GM12875 (cell line): ENCODE data around the gene TPRN.

Experiments
- H3K4me3 ChIP-seq: one replicate; pipeline ENCODE4 v1.5.1; 2011; ENCODE audit warnings: low read depth, low read length, control low read depth
- TF ChIP-seq, protein P1 (sequence below): IDR thresholded peaks from 2 replicates; pipeline ENCODE4 v1.5.1; 2011; ENCODE audit warnings: low read depth, mild to moderate bottlenecking, control low read depth, inconsistent platforms, low read length, moderate library complexity, borderline replicate concordance; ENCODE audit not compliant: insufficient read depth

Gene TPRN

DNA sequence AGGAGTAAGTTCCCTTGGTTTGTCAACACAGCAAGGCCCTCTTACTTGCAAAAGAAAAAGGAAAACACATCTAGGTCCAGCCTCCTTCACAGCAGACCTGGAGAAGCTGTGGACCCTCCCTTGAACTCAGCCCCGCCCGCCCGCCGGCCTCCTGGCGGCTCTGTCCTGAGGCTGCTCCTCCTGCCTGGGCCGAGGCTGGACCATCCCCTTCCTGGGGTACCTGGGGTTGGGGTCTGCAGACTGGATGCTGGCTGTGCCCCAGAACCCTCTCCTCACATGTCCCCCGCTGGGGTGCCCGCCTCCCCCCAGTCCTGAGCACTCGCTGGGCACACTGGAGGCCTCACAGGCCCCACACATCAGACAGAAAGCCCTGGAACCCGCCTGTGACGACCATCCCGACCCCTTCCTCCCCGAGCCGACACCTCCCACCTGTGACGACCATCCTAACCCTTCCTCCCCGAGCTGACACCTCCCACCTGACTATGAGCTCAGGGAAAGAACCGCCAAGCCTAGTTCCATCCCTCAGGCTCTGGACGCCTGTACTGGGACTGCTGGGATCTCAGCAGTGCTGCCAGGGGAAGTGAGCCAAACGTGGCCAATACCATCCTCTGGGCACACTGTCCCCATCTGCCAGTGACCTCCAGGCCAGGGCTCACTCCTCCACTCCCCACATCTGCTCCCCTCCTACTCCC, 21.5 kb downstream of the TPRN start:
- TF ChIP-seq, protein P1, sequence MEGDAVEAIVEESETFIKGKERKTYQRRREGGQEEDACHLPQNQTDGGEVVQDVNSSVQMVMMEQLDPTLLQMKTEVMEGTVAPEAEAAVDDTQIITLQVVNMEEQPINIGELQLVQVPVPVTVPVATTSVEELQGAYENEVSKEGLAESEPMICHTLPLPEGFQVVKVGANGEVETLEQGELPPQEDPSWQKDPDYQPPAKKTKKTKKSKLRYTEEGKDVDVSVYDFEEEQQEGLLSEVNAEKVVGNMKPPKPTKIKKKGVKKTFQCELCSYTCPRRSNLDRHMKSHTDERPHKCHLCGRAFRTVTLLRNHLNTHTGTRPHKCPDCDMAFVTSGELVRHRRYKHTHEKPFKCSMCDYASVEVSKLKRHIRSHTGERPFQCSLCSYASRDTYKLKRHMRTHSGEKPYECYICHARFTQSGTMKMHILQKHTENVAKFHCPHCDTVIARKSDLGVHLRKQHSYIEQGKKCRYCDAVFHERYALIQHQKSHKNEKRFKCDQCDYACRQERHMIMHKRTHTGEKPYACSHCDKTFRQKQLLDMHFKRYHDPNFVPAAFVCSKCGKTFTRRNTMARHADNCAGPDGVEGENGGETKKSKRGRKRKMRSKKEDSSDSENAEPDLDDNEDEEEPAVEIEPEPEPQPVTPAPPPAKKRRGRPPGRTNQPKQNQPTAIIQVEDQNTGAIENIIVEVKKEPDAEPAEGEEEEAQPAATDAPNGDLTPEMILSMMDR: no peak
- H3K4me3 ChIP-seq: no peak overlapping the region

- TF ChIP-seq, protein P1: no peak
These were observed 22.2 kb downstream of the TPRN start for GRCh38 chr9:137178201-137178938.

GRCh38 chr9:137176302-137177182, 24.0 kb downstream of the TPRN start:
- TF ChIP-seq, protein P1: peak; percentile 58
- H3K4me3 ChIP-seq: no peak overlapping the region

More at GRCh38 chr9:137178201-137178938, 22.2 kb downstream of the TPRN start:
- no peak overlapping the region for H3K4me3 ChIP-seq

DNA sequence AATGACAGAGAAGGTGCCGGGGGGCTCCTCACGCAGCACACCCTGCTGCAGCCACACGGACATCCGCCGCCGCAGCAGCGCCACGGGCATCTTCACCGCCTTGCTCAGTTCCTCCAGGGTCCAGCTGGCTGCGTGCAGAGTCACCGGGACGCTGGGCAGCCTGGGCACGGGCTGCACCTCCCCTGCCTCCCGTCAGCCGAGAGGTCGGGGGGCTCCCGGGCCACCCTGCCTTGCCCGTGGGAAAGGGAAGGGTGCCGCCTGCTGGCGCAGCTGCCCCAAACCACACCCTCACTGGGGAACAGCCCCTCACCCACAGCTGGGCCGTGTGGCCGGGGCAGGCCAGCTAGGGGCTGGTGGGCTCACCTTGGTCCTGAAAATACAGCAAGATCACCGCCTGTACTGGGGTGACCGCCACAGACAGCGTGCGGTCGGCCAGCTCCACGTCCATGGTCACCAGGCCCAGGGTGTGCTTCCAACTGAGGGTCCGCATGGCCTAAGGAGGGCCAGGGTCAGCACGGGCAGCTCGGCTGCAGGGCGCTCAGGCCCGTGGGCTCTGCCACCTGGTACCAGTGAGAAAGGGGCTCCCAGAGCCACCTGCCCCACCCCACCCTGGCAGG, 25.1 kb downstream of the TPRN start:
- H3K4me3 ChIP-seq: no peak overlapping the region
- TF ChIP-seq, protein P1: 0 out of 2 replicates have a peak, but pooled peaks have one; percentile 18

GRCh38 chr9:137174722-137175293, 25.7 kb downstream of the TPRN start:
- TF ChIP-seq, protein P1: peak; percentile 11; the same call in 1 of the 2 replicates
- H3K4me3 ChIP-seq: no peak overlapping the region

DNA sequence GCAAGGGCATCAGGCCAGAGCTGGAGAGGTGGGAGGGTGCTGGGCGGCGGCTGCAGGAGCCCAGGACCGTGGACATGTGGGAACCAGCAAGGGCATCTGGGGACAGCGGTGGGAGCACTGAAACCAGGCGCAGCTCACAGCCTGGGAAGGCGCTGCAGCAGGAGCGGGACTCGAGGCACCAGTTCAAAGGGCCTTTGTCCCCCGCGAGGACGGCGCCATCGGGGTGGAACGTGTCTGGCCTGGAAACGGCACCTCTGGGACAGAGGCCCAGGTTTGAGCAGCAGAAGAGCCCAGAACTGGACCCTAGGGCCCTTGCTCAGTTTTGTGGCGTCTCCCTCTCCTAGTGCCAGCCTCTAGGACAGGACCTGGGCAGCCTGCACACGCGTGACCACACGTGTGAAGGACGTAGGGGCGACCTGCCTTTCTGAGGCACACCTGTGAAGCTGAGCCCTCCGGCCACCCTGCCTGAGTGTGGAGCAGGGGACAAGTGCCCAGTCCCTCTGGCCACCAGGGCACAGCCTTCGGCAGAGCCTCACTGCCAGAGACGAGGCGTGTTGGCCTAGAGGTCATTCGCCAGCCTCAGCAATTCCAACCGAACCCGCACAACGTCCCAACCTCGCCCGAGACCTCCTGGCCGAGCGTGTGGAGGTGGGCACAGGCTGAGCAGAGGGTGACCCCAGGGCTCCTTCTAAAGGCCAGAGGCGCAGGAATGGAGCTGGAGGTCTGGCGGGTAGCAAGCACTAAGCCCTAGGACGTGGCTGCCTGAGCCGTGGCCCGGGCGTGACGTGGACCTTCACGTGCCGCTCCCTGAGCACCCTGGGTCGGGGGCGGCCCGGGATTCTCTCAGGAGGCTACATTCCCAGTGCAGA, 26.5 kb downstream of the TPRN start:
- H3K4me3 ChIP-seq: no peak overlapping the region
- TF ChIP-seq, protein P1: no peak
